KMS-11 (cell line): Measurements from ENCODE around the gene C1QL1.

ENCODE experiments used
- H2AFZ ChIP-seq: fragments of 200-600 bp; sonication (generic); 2 replicates; pipeline ENCODE4 v1.6.1; 2016; ENCODE audit warnings: antibody characterized with exemption, mixed run types, low read depth
- H3K27ac ChIP-seq: fragments of 200-600 bp; sonication (generic); 2 replicates; pipeline ENCODE4 v1.6.1; 2016; ENCODE audit warnings: mild to moderate bottlenecking, mixed run types
- H3K27me3 ChIP-seq: fragments of 200-600 bp; sonication (generic); 2 replicates; pipeline ENCODE4 v1.6.1; 2017; ENCODE audit warnings: mild to moderate bottlenecking, low read depth, mixed run types, moderate library complexity; ENCODE audit not compliant: insufficient read depth
- H3K36me3 ChIP-seq: fragments of 200-600 bp; sonication (generic); 2 replicates; pipeline ENCODE4 v1.6.1; 2017; ENCODE audit warnings: mild to moderate bottlenecking, mixed run types; ENCODE audit not compliant: insufficient read depth
- H3K4me1 ChIP-seq: fragments of 200-600 bp; sonication (generic); 2 replicates; pipeline ENCODE4 v1.6.1; 2016; ENCODE audit warnings: mild to moderate bottlenecking, low read depth, mixed run types; ENCODE audit not compliant: poor library complexity, severe bottlenecking
- H3K4me2 ChIP-seq: fragments of 200-600 bp; sonication (generic); 2 replicates; pipeline ENCODE4 v1.7.0; 2016; ENCODE audit warnings: mild to moderate bottlenecking, mixed run types
- H3K4me3 ChIP-seq: fragments of 200-600 bp; sonication (generic); IDR thresholded peaks from 2 replicates; pipeline ENCODE4 v1.6.1; 2017; ENCODE audit warnings: low read depth, low read length, mixed read lengths; ENCODE audit not compliant: insufficient read depth
- H3K79me2 ChIP-seq: fragments of 200-600 bp; sonication (generic); 2 replicates; pipeline ENCODE4 v1.6.1; 2016; ENCODE audit warnings: low read depth, mixed run types; ENCODE audit not compliant: insufficient read depth
- H3K9ac ChIP-seq: fragments of 200-600 bp; sonication (generic); 2 replicates; pipeline ENCODE4 v1.6.1; 2016; ENCODE audit warnings: mild to moderate bottlenecking, mixed run types
- H4K20me1 ChIP-seq: fragments of 200-600 bp; sonication (generic); 2 replicates; pipeline ENCODE4 v1.6.1; 2016; ENCODE audit warnings: mild to moderate bottlenecking, mixed run types; ENCODE audit not compliant: insufficient read depth
- TF ChIP-seq, protein P1 (sequence below): fragments of 200-600 bp; sonication (generic); conservative IDR thresholded peaks from 2 replicates; pipeline ENCODE4 v1.6.1; 2017; ENCODE audit warnings: low read depth, mild to moderate bottlenecking, antibody characterized with exemption, low read length, moderate library complexity, mixed read lengths

The C1QL1 gene

DNA sequence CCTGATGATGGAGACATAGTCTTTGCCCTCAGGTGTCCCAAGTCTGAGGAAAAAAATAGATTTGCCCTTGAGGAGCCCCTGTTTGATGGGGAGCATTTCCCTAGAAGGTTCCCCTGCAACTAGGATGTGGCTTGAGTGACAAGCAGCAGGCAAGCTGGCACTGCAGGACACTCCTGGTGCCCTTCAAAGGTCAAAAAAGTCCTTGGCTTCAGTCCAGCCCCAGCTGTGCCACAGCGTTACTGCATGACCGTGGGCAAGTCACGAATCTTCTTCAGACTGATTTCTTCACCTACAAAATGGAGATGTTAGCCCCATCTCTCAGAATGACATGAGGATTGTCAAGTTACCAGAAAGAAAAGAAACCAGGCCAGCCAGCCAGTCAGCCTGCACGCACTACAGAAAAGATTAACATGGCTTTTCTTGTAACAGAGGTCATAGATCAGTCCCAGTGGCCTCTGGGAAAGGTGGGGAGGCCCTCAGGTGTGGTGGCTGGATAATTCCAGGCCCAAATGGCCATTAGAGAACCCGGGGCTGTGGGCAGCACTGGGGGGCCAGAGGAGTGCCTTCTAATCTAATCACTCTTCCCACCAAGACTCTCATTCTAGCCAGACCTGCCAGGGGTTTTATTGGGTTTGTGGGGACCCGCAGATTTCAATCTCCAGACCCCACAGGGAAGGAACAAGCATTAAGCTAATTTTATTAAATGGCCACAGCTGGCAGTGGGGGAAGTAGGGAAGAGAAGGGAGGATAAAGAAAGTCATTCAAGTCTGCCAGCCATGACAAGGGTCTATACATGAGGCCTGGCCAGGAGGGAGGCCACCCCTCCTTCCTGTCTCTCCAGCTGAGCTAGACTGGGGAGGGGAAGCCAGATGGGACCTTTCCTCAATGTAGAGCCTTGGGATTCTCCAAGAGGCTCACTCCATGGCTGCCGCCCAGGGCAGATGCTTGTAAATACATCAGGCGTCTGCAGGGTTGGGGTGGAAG lies 10.8 kb downstream of the C1QL1 start:
- Histone ChIP-seq H4K20me1 (no peaks in the 10 kb centered on the region), H3K36me3 (no peaks in the 10 kb centered on the region), H3K4me3 (no peak overlapping the region), H3K27me3 (no peaks in the 10 kb centered on the region; the same call in 1 of the 2 replicates), H3K79me2 (no peaks in the 10 kb centered on the region), H3K4me2 (no peak overlapping the region), H2AFZ (no peak overlapping the region), H3K27ac (no peak overlapping the region), H3K9ac (no peak overlapping the region), H3K4me1 (no peaks in the 10 kb centered on the region)
- TF ChIP-seq, protein P1, sequence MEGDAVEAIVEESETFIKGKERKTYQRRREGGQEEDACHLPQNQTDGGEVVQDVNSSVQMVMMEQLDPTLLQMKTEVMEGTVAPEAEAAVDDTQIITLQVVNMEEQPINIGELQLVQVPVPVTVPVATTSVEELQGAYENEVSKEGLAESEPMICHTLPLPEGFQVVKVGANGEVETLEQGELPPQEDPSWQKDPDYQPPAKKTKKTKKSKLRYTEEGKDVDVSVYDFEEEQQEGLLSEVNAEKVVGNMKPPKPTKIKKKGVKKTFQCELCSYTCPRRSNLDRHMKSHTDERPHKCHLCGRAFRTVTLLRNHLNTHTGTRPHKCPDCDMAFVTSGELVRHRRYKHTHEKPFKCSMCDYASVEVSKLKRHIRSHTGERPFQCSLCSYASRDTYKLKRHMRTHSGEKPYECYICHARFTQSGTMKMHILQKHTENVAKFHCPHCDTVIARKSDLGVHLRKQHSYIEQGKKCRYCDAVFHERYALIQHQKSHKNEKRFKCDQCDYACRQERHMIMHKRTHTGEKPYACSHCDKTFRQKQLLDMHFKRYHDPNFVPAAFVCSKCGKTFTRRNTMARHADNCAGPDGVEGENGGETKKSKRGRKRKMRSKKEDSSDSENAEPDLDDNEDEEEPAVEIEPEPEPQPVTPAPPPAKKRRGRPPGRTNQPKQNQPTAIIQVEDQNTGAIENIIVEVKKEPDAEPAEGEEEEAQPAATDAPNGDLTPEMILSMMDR: no peak

DNA sequence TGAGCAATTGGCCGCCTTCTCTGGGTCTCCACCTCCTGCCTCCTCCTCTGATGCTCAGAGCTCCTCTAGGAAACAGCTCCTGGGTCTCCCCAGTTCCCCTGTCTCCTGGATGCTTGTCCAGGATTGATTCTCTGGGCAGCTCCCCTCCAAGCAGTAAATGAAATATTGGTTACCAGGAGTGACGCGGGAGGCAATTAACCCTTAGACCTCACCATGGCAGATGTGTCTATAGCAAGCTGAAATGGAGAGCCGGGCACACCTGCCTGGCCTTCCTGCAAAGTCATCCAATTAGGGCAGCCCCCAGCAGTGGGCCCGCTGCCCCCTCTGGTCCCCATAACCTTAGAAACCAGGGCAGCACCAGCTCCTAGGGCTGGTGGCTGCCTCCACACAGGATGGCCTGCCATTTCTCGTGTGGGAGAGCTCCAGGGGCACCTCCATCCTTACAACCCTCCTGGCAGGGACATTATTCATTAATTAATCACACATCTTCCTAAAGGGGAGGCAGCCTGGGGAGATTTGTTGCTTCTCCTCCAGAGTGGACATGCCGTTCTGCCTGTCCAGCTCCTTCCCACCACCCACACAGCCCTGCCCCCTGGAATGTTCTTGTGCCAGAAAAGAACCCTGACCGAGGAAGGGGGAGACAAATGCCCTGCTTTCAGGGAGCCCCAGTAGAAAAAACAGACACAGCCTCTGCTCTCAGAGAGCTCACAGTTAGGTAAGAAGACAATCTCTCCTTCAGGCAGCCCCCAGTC lies 12.3 kb downstream of the C1QL1 start:
- H3K79me2 ChIP-seq: no peaks in the 10 kb centered on the region
- TF ChIP-seq, protein P1: no peak
- no peak overlapping the region for H2AFZ ChIP-seq
- H3K9ac ChIP-seq: no peak overlapping the region
- H4K20me1 ChIP-seq: no peaks in the 10 kb centered on the region
- H3K27me3 ChIP-seq: no peaks in the 10 kb centered on the region; the same call in 1 of the 2 replicates
- H3K36me3 ChIP-seq: no peaks in the 10 kb centered on the region
- no peaks in the 10 kb centered on the region for H3K4me1 ChIP-seq
- H3K27ac ChIP-seq: no peak overlapping the region
- H3K4me2 ChIP-seq: no peak overlapping the region
- no peak overlapping the region for H3K4me3 ChIP-seq

DNA sequence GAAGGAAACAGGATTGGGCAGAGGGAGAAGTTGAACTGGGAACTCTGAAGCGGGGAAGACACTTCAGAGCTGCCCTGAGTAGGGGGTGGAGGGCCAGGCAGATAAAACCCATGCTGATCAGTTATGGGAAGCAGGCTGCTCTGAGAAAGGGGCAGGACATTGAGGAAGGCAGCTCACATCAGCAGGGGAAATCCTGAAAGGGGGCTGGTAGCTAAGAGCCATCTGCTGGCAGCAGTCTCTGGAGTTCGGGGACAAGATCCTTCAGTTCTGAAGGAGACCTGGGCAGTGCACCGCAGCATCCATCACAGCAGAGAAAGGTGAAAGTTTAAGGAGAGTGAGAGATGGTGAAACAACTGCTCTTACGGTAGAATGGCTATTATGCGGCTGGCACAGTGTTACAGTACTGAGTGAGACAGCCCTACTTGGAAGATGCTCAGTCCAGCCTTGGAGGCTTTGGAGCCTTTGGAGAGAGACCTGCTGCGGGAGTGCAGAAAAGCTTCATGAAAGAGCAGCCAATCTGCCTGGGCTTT lies 15.1 kb downstream of the C1QL1 start:
- TF ChIP-seq, protein P1: no peak
- no peak overlapping the region for H3K4me2 ChIP-seq
- H3K4me1 ChIP-seq: peaks cover 6% of the 10 kb centered on the region
- H3K36me3 ChIP-seq: no peaks in the 10 kb centered on the region
- H3K9ac ChIP-seq: no peak overlapping the region
- no peak overlapping the region for H2AFZ ChIP-seq
- no peak overlapping the region for H3K27ac ChIP-seq
- no peaks in the 10 kb centered on the region for H3K79me2 ChIP-seq
- no peaks in the 10 kb centered on the region for H3K27me3 ChIP-seq
- H3K4me3 ChIP-seq: no peak overlapping the region
- no peaks in the 10 kb centered on the region for H4K20me1 ChIP-seq

DNA sequence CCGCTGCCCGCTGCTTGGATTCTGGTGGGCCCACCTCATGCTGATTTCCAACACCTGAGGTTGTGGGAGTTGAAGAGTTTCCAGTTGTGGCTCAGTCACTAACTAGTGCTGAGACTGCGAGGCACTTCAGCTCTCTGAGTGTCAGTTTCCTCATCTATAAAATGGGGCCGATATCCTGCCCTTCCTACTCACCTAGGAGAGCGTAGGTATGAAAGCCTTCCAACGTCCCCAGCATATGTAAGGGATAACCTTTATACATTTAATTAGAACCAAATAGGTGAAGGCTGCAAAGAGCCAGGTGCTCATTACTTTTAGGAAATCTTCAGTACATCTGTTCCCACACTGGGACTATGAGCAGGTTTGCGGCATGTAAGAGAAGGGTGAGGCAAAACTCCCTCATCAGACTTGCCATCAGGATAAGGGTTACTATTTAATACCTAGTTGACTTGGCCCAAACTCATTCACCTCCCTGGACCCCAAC lies 19.7 kb downstream of the C1QL1 start:
- Histone ChIP-seq H3K79me2 (peaks cover 41% of the 10 kb centered on the region), H3K4me3 (no peak overlapping the region), H2AFZ (peak overlapping the region; percentile 79), H3K9ac (no peak overlapping the region), H3K4me1 (peaks cover 24% of the 10 kb centered on the region), H3K4me2 (peak overlapping the region; percentile 77), H3K36me3 (no peaks in the 10 kb centered on the region; the same call in 1 of the 2 replicates), H3K27me3 (no peaks in the 10 kb centered on the region), H3K27ac (peak overlapping the region; percentile 63; the same call in 1 of the 2 replicates), H4K20me1 (no peaks in the 10 kb centered on the region; the same call in 1 of the 2 replicates)
- TF ChIP-seq, protein P1: no peak; the same call in 1 of the 2 replicates
